Measurements from ENCODE around the gene CTNND2. TPM values are rescaled to one million over a fixed set of nuclear protein-coding genes. Genes with fewer than 3 reads are reported as not detected.
A peak's percentile ranks its signal among the peaks of the same experiment; 100 is the strongest.

CTNND2 gene
- total RNA-seq, 1 donor from 2014 or later: 2.5 TPM

DNA sequence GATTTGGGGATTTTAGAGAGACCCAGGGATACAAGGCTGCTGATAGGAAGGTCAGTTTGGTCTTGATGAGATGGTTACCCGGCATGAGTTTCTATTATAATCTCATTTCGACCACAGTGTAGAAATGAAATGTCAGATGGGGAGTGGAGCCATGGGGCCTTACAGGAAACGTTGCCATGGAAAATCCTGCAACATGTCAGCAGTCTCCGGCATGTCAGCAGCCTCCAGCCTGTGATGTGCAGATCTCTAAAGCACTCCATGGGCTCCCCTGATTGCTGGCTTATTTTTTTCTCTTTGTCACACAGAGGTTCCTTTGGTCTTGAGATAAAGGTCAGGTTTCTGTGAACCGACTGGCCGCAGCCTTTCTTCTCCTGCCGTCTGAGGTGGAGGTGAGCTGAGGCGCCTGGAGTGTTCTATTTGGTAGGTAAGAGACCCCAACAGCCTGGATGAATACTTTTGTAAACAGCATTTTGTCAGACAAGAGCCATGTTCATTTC lies 934.5 kb downstream of the CTNND2 start:
- H3K9me3 Mint-ChIP-seq (ENCODE audit: unreplicated experiment): no peaks in the 10 kb centered on the region
- TF ChIP-seq, protein P1, sequence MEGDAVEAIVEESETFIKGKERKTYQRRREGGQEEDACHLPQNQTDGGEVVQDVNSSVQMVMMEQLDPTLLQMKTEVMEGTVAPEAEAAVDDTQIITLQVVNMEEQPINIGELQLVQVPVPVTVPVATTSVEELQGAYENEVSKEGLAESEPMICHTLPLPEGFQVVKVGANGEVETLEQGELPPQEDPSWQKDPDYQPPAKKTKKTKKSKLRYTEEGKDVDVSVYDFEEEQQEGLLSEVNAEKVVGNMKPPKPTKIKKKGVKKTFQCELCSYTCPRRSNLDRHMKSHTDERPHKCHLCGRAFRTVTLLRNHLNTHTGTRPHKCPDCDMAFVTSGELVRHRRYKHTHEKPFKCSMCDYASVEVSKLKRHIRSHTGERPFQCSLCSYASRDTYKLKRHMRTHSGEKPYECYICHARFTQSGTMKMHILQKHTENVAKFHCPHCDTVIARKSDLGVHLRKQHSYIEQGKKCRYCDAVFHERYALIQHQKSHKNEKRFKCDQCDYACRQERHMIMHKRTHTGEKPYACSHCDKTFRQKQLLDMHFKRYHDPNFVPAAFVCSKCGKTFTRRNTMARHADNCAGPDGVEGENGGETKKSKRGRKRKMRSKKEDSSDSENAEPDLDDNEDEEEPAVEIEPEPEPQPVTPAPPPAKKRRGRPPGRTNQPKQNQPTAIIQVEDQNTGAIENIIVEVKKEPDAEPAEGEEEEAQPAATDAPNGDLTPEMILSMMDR (IDR thresholded peaks at IDR 0.05): no peak

GRCh38 chr5:10964806-10965205 lies 939.4 kb downstream of the CTNND2 start:
- peaks cover 16% of the 10 kb centered on the region for H3K27me3 Mint-ChIP-seq (ENCODE audit: unreplicated experiment)
- no peak overlapping the region for H3K27ac Mint-ChIP-seq (ENCODE audit: unreplicated experiment)
- H3K36me3 Mint-ChIP-seq (ENCODE audit: unreplicated experiment): no peaks in the 10 kb centered on the region
- TF ChIP-seq, protein P1 (IDR thresholded peaks at IDR 0.05): no peak
- no peak for DNase-seq (ENCODE audit: extremely low spot score, unreplicated experiment)
- peaks cover 2% of the 10 kb centered on the region for H3K9me3 Mint-ChIP-seq (ENCODE audit: unreplicated experiment)
- no peak overlapping the region for H3K4me3 Mint-ChIP-seq (ENCODE audit: unreplicated experiment)
- H3K4me1 Mint-ChIP-seq (ENCODE audit: unreplicated experiment): no peaks in the 10 kb centered on the region

More for the DNA sequence above, 934.5 kb downstream of the CTNND2 start:
- Mint-ChIP-seq H3K27ac (ENCODE audit: unreplicated experiment) (no peak overlapping the region), H3K27me3 (ENCODE audit: unreplicated experiment) (peaks cover 17% of the 10 kb centered on the region), H3K4me1 (ENCODE audit: unreplicated experiment) (no peaks in the 10 kb centered on the region), H3K4me3 (ENCODE audit: unreplicated experiment) (no peak overlapping the region), H3K36me3 (ENCODE audit: unreplicated experiment) (no peaks in the 10 kb centered on the region)
- no peak for DNase-seq (ENCODE audit: extremely low spot score, unreplicated experiment)

GRCh38 chr5:10958728-10959127 lies 945.5 kb downstream of the CTNND2 start:
- H3K27ac Mint-ChIP-seq (ENCODE audit: unreplicated experiment): no peak overlapping the region
- peaks cover 9% of the 10 kb centered on the region for H3K9me3 Mint-ChIP-seq (ENCODE audit: unreplicated experiment)

DNA sequence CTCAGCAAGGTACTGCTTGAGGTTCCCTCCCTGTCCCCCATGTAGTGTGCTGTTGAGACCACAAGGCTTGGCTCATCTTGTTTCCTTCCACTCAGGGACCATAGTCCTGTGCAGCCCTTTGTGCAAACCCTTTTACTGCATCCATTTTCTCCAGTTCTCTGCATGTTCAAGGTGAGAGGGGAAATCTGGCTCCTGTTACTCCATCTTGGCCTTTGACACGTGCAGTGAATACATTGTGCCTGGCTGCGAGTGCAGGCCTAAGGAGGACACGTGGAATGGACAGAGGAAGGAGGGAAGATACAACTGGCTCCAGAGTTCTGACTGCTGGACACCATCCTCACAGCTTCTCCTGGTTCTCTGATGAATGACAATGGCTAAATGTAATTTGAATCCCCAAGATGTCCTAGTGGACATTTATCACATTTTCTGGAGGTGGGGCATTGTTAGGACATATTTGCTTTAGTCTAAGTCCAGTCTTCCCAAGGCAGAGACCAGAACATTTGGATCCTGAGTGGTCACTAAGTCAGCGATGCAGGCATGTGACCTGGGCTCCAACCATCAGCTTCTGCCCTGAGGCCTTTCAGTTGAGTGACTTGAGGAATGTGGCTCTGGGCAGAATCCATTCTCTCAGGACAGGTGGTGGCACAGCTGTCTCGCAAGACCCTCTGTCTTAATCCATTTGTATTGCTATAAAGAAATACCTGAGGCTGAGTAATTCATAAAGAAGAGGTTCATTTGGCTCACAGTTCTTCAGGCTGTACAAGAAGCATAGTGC lies 954.2 kb downstream of the CTNND2 start:
- H3K4me3 Mint-ChIP-seq (ENCODE audit: unreplicated experiment): no peak overlapping the region
- no peaks in the 10 kb centered on the region for H3K9me3 Mint-ChIP-seq (ENCODE audit: unreplicated experiment)
- TF ChIP-seq, protein P1 (IDR thresholded peaks at IDR 0.05): no peak
- peak; percentile 54 for DNase-seq (ENCODE audit: extremely low spot score, unreplicated experiment)
- peaks cover 11% of the 10 kb centered on the region for H3K27me3 Mint-ChIP-seq (ENCODE audit: unreplicated experiment)
- no peaks in the 10 kb centered on the region for H3K36me3 Mint-ChIP-seq (ENCODE audit: unreplicated experiment)
- H3K4me1 Mint-ChIP-seq (ENCODE audit: unreplicated experiment): no peaks in the 10 kb centered on the region
- H3K27ac Mint-ChIP-seq (ENCODE audit: unreplicated experiment): no peak overlapping the region

More at GRCh38 chr5:10958728-10959127, 945.5 kb downstream of the CTNND2 start:
- TF ChIP-seq, protein P1 (IDR thresholded peaks at IDR 0.05): no peak
- no peaks in the 10 kb centered on the region for H3K4me1 Mint-ChIP-seq (ENCODE audit: unreplicated experiment)
- H3K36me3 Mint-ChIP-seq (ENCODE audit: unreplicated experiment): no peaks in the 10 kb centered on the region
- H3K27me3 Mint-ChIP-seq (ENCODE audit: unreplicated experiment): peaks cover 3% of the 10 kb centered on the region
- no peak overlapping the region for H3K4me3 Mint-ChIP-seq (ENCODE audit: unreplicated experiment)
- no peak for DNase-seq (ENCODE audit: extremely low spot score, unreplicated experiment)

GRCh38 chr5:10946050-10946449 lies 958.2 kb downstream of the CTNND2 start:
- H3K27ac Mint-ChIP-seq (ENCODE audit: unreplicated experiment): no peak overlapping the region

More at GRCh38 chr5:10946050-10946449, 958.2 kb downstream of the CTNND2 start:
- Mint-ChIP-seq H3K4me1 (ENCODE audit: unreplicated experiment) (no peaks in the 10 kb centered on the region), H3K36me3 (ENCODE audit: unreplicated experiment) (no peaks in the 10 kb centered on the region), H3K4me3 (ENCODE audit: unreplicated experiment) (no peak overlapping the region), H3K27me3 (ENCODE audit: unreplicated experiment) (peaks cover 23% of the 10 kb centered on the region), H3K9me3 (ENCODE audit: unreplicated experiment) (no peaks in the 10 kb centered on the region)
- DNase-seq (ENCODE audit: extremely low spot score, unreplicated experiment): peak; percentile 48
- TF ChIP-seq, protein P1 (IDR thresholded peaks at IDR 0.05): no peak
